Amniotic epithelial cell (primary cell): ENCODE data around the gene METTL3.

ENCODE experiments used
- DNase-seq: peaks from one replicate; pipeline ENCODE4 v3.0.0-alpha.2; 2010; ENCODE audit warnings: low read depth

Gene METTL3

GRCh38 chr14:21526672-21527317 is 15.7 kb upstream of the METTL3 start:
- no peak for DNase-seq

DNA sequence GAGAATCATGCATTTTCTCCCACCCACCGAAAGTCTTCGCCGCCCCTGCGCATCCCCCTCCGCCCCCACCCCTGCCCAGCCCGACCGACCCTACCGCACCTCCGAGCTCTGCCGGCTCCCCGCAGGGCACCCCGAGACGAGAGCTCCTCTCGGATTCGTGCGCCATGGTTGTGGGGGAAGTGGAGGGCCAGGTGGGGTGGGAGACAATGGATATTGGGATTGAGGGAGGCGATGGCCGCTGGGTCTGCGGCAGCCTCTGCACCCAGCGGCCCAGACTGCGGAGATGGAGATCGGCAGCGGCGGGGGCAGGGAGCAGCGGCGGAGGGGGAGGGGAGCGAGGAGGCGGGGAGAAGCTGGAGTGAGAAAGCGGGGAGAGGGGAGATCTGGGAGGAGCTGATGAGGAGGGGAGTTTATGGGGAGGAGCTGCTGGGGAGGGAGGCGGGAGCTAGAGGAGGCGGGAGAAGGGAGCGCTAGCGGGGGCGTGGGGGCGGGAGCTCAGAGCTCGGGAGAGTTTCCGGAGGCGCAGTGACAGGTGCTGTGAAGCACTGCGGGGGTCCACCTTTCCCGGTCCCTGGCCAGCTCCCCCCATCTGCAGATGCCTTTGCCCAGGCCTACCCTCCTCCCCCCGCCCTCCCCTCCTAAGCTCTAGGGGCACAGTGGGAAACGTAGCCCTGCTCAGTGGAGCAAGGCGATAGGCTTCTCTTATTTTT is 15.0 kb upstream of the METTL3 start, which contains the start of gene SALL2:
TSS of gene SALL2 (minus strand) at position 385 of the 710 bp plus-strand sequence. CDS start at position 166, 219 bp downstream.
- peak; percentile 82 for DNase-seq

GRCh38 chr14:21525571-21525961 is 14.4 kb upstream of the METTL3 start:
- peak; percentile 52 for DNase-seq

- no peak for DNase-seq
Measured at GRCh38 chr14:21524575-21525490, 13.7 kb upstream of the METTL3 start.

DNA sequence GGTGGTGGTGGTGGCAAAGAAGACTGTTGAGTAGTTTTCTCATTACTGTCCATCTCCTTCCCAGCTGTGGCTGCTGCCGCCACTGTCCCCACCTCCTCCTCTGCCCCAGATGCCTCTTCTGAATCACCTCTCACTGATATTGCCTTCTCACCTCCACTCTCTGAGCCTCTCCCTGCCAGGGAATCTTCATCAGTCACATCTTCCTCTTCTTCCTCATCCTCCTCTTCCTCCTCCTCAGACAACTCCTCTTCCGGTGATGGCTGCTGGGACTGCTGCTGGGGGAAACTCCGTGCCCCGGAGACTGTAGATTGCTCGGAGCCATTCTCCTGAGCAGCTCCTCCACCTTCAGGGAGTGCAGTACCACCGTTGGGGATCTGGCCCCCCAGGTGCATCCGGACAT is 12.1 kb upstream of the METTL3 start:
- no peak for DNase-seq

DNA sequence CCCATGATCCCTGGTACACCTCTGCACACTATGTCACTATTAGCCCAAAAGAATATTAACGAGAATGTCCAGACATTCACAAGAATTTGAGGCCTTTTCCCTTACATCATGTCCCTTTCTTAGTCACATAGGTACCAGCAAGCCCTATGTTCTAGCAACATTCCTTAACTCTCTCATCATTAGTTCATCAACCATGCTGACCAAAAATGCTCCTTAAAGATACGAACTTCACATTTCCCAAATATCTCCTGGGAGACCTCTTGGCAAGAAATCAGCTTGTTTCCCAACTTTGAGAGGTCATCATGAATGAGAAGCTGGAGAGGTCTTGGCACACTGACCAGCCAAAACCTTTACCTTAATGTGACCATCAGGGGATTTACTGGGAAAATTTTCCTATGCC is 10.4 kb upstream of the METTL3 start:
- peak; percentile 81 for DNase-seq

DNA sequence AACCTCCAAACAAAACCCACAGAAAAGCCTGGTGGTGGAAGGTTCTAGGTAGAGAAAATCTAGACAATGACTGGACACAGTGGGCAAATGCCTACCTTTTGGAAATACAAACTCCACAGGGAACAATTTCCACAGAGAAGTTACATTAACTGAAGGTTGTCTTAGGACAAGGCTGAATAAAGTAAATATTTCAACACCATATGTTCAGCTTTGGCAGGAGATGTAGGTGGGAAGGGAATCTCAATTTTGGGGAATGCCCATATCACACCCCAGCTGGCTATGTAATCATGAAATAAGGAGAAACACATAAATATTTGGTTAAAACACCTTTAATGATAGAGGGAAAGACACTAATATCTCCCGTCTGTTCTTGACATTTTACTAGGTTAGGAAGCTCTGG is 9.6 kb upstream of the METTL3 start:
- DNase-seq = no peak

DNA sequence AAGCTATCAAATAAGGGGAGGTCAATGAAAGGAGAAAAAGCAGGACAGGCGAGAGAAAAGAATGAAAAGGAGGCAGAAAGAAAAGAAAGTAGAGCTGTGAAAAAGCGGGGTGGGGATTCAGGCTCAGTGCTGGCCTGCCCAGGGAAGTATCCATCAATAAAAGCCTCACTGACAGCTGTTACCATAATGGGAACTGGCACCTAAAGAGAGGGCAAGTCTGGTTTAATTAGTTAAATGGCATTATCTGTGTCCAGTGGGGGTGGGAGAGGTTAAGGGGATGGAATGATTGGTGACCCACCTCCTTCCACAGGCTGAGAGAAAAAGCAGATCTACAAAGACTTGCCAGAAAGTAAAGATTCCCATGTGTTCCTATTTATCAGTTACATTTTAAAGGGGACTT is 7.6 kb upstream of the METTL3 start:
- no peak for DNase-seq

DNA sequence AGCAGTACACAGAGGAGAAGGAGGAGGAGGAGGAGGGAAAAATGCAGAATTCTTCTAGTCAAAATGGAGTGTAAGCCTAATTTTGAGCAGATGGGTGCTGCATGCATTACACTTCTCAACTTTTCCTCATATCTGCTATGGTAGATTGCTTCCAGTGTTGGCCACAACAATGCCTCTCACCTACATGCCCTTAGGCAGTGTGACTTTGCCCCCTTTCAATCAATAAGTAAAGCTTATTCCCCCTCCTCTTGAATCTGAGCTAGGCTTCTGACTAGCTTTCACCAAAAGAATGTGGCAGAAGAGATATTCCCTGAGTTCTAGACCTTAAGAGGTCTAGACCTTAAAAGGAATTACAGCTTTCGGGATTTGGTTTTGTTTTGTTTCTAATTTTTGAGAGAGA is 3.2 kb upstream of the METTL3 start:
- no peak for DNase-seq

DNA sequence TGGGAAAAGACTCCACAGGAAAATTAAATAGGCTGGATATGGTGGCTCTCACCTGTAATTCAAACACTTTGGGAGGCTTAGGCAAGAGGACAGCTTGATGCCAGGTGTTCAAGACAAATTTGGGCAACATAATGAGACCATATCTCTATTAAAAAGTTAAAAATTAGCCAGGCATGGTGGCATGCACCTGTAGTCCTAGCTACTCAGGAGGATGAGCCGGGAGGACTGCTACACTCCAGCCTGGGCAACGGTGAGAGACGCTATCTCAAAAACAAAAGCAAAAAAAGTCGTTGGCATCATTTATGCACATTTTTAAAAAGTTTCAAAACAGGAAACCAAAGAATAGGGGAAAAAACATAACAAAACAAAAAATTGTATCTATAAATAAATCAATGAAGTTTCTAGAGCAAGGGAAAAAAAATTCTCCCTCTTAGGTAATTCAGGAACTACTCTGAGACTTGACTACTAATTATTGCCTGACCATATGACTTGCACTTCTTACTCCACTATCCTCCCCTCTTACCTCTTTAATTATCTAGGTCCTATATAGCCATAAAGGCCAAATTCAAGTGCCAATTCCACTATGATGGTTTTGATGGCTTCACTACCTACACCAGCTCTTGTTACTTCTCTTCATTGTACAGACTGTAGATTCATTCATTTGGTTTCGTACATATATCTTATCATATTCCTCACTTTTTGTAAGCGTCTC is 1.6 kb downstream of the METTL3 start:
- DNase-seq = no peak

- no peak for DNase-seq
Measured at GRCh38 chr14:21506557-21506956, 4.6 kb downstream of the METTL3 start.

GRCh38 chr14:21505012-21505553 is 6.1 kb downstream of the METTL3 start:
- DNase-seq = peak; percentile 40

DNA sequence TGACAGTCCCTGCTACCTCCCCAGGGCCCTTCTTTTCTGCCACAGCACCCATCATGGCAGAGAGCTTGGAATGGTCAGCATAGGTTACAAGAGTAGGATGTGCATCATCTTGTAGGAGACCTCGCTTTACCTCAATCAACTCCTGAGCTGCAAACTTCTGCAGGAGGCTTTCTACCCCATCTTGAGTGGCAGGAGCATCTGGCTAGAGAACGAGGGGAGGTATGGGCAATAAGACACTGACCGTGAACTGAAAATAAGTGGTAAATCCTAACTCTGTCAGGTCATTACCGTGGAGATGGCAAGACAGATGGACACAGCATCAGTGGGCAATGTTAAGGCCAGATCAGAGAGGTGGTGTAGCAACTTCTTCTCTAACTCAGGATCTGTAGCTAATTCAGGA is 7.8 kb downstream of the METTL3 start:
- DNase-seq = no peak

DNA sequence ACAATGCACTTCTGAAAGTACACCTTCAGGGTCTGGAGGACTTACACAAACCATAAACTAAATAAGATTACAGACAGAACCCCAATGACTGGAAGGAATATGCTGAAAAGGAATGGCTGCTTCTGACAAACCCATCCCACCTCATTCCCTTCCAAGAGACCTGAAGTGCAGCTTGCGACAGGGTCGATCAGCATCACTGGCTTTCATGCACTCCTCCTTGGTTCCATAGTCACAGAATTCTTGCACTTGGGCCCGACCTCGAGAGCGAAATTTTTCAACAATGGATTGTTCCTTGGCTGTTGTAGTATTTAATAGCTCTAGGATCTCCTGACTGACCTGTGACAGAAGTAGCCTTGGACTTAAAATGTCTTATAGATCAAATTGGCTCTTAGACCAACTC is 9.6 kb downstream of the METTL3 start:
- DNase-seq = no peak

GRCh38 chr14:21498540-21499526 is 12.3 kb downstream of the METTL3 start:
- peak; percentile 42 for DNase-seq

- DNase-seq = peak; percentile 79
Measured at GRCh38 chr14:21496453-21496852, 14.7 kb downstream of the METTL3 start.

DNA sequence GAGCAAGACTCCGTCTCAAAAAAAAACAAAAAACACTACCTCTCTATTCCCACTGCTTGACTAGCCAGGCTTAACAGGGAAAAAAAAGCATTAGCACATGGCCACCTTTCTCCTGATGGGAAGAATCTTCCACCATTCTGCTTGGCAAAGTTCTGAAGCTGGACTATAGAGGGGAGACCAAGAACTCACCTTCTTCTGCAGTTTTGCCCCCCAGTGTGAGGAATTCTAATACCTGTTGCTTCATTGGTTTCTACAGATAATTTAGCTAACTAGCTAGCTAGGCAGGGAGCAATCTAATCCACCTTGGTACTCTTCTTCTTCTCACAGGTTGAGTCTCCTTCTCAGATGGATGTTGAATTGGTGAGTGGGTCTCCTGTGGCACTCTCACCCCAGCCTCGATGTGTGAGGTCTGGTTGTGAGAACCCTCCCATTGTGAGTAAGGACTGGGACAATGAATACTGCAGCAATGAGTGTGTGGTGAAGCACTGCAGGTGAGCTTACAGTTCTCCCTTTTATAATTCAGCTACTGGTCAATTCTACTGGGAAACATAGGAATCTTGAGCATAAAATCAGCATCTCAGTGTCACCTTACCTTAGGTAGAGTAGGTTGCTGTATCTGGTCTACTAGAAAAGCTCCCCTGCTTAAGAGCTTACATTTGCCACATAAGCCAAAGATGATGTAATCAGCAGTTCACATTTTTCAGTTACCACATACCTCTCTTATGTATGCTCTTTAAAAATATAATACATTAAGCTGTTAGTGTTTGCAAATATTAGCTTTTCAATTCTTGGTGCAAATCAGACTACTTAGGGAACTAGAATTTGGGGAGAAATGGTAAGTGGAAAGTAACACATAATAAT is 16.0 kb downstream of the METTL3 start:
- peak; percentile 82 for DNase-seq

DNA sequence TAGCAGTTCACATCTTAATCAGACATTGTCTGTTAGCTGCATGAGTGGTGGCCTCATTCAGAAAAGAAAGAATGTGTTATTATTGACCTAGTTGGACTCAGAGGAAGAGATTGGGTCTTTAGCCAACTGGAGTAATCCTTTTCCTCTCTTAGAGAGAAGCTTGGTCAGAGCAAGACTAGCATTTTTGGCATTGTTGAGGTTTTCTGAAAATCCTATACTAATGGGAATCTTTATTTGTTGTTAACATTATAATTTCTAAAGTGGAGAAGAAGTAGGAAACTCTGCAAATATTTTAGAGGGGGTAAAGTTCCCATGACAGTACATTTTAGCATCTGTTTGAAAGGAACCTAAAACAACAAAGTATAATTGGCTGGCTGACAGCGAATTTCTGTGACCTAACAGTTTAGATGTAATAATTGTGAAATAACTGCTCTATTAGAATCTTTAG is 24.5 kb downstream of the METTL3 start:
- peak; percentile 89 for DNase-seq

DNA sequence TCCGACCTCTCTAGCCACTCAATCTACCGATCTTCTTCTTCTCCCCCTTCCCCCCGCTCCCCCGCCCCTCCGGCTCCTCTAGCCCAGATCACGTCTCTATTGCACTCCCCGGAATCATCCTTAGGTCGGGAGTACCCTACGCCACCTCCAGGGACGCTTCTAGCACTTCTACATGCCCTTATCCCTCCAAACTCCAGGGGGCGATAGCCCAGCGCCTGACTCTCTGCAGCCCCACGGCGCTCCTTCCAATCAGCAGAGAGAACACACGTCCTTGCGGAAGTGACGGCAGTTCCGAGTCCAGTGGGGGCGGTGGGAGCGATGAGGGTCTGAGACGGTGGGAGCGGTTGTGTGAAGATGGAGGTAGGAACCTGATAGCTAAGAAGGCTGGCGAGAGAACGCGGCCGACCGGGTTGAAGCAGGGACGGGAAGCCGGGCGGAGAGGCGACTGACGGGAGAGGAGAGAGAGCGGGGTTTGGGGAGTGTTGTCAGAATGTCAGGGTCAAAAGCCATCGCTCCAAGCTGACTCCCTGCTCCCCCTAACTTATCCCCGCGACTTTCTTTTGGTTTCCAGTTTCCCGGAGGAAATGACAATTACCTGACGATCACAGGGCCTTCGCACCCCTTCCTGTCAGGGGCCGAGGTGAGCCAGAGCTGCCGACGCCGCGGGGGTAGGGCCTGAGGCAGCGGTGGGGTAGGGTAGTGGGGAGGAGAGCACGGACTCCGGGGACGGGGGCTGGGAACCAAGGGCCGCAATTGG is 34.0 kb downstream of the METTL3 start, which contains the start of the genes RAB2B and TOX4:
TSS of gene RAB2B (minus strand) at position 35 of the 757 bp plus-strand sequence. CDS start 87 bp downstream, outside the sequence.
TSS of gene TOX4 (plus strand) at position 271 of the 757 bp plus-strand sequence. CDS start at position 355, 84 bp downstream.
- DNase-seq = peak; percentile 98
